SU-DHL-6 (cell line): ENCODE measurements around the gene SLC25A26.

Experiments
- H2AFZ ChIP-seq: fragments of 200-600 bp; sonication (generic); 2 replicates; pipeline ENCODE4 v1.6.1; 2014; ENCODE audit warnings: low read depth, mild to moderate bottlenecking, moderate library complexity, mixed read lengths, antibody characterized with exemption, low read length; ENCODE audit not compliant: severe bottlenecking
- H3F3A ChIP-seq: fragments of 200-600 bp; shearing (Covaris generic); 2 replicates; pipeline ENCODE4 v1.6.0; 2016; ENCODE audit warnings: antibody characterized with exemption, mild to moderate bottlenecking; ENCODE audit not compliant: insufficient read depth
- H3K27ac ChIP-seq: fragments of 200-600 bp; sonication (generic); 2 replicates; pipeline ENCODE4 v1.5.1; 2016; ENCODE audit warnings: low read depth, mild to moderate bottlenecking, low read length, moderate library complexity, mixed read lengths
- H3K27me3 ChIP-seq: fragments of 200-600 bp; sonication (generic), shearing (Covaris generic); 2 replicates; pipeline ENCODE4 v1.6.0; 2014; ENCODE audit warnings: mild to moderate bottlenecking, low read length
- H3K36me3 ChIP-seq: fragments of 200-600 bp; sonication (generic); 2 replicates; pipeline ENCODE4 v1.6.1; 2014; ENCODE audit warnings: mild to moderate bottlenecking, low read length, mixed read lengths
- H3K4me2 ChIP-seq: fragments of 300-600, 200-600 bp; shearing (Covaris generic), sonication (generic); 2 replicates; pipeline ENCODE4 v1.6.0; 2014; ENCODE audit warnings: low read length, low read depth, mild to moderate bottlenecking; ENCODE audit not compliant: poor library complexity, severe bottlenecking
- H3K4me3 ChIP-seq: fragments of 200-600 bp; sonication (generic); 2 replicates; pipeline ENCODE4 v1.5.1; 2014; ENCODE audit warnings: antibody characterized with exemption, low read length, mild to moderate bottlenecking, mixed read lengths; ENCODE audit not compliant: insufficient read depth, poor library complexity, severe bottlenecking
- H3K79me2 ChIP-seq: fragments of 200-600 bp; sonication (generic); 2 replicates; pipeline ENCODE4 v1.6.1; 2014; ENCODE audit warnings: mild to moderate bottlenecking, low read length, moderate library complexity; ENCODE audit not compliant: insufficient read depth
- H3K9ac ChIP-seq: fragments of 200-600 bp; sonication (generic); 2 replicates; pipeline ENCODE4 v1.7.0; 2014; ENCODE audit warnings: mild to moderate bottlenecking, low read length
- H3K9me2 ChIP-seq: fragments of 200-600 bp; sonication (generic); replicated peaks from 2 replicates; pipeline ENCODE4 v1.6.1; 2014; ENCODE audit warnings: low read length; ENCODE audit not compliant: insufficient read depth
- H3K9me3 ChIP-seq: fragments of 200-600 bp; sonication (generic); 2 replicates; pipeline ENCODE4 v1.6.1; 2014; ENCODE audit warnings: low read length, mixed read lengths; ENCODE audit not compliant: insufficient read depth
- H4K20me1 ChIP-seq: fragments of 200-600 bp; sonication (generic); 2 replicates; pipeline ENCODE4 v1.6.1; 2014; ENCODE audit warnings: low read depth, mild to moderate bottlenecking, antibody characterized with exemption, low read length, moderate library complexity, mixed read lengths
- EZH2phosphoT487 ChIP-seq: fragments of 200-600 bp; sonication (generic), shearing (Covaris generic); conservative IDR thresholded peaks from 2 replicates; pipeline ENCODE4 v1.6.1; 2018; ENCODE audit warnings: mild to moderate bottlenecking, antibody characterized with exemption, low read length, moderate library complexity, mixed read lengths
- TF ChIP-seq, protein P1 (sequence below): fragments of 200-600 bp; sonication (generic); IDR thresholded peaks from one replicate; pipeline ENCODE4 v1.5.1; 2017; ENCODE audit warnings: antibody characterized with exemption, mild to moderate bottlenecking, low read length, moderate library complexity; ENCODE audit not compliant: insufficient read depth, poor library complexity, severe bottlenecking

The SLC25A26 gene

DNA sequence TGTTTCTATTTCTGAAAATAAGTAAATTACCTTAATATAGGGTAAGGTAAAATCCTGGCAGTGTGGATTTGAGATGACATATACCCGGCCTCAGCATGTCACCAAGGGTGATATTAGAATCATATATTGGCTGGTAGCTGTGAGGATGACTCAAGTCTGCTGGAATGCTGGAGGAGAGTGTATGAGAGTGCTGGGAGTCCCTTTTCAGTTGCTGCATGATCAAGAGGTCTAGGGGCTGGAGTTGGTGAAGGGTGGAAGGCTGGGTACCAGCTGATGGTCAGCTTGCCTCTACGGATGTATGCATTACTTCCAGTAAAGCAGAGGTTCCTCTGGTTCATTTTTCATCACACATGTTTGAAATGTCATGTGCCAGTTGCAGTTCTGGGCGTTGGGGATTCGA, 40.6 kb downstream of the SLC25A26 start:
- H3K9ac ChIP-seq, result no peak overlapping the region
- no peaks in the 10 kb centered on the region; the same call in 1 of the 2 replicates for H3F3A ChIP-seq
- TF ChIP-seq, protein P1, sequence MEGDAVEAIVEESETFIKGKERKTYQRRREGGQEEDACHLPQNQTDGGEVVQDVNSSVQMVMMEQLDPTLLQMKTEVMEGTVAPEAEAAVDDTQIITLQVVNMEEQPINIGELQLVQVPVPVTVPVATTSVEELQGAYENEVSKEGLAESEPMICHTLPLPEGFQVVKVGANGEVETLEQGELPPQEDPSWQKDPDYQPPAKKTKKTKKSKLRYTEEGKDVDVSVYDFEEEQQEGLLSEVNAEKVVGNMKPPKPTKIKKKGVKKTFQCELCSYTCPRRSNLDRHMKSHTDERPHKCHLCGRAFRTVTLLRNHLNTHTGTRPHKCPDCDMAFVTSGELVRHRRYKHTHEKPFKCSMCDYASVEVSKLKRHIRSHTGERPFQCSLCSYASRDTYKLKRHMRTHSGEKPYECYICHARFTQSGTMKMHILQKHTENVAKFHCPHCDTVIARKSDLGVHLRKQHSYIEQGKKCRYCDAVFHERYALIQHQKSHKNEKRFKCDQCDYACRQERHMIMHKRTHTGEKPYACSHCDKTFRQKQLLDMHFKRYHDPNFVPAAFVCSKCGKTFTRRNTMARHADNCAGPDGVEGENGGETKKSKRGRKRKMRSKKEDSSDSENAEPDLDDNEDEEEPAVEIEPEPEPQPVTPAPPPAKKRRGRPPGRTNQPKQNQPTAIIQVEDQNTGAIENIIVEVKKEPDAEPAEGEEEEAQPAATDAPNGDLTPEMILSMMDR, result no peak
- TF ChIP-seq EZH2phosphoT487, result no peak
- no peaks in the 10 kb centered on the region for H3K9me2 ChIP-seq
- no peaks in the 10 kb centered on the region for H4K20me1 ChIP-seq
- no peaks in the 10 kb centered on the region for H3K27me3 ChIP-seq
- no peak overlapping the region for H3K4me2 ChIP-seq
- H3K4me3 ChIP-seq, result no peak overlapping the region
- no peaks in the 10 kb centered on the region for H3K9me3 ChIP-seq
- no peak overlapping the region for H3K27ac ChIP-seq
- no peak overlapping the region for H2AFZ ChIP-seq
- H3K36me3 ChIP-seq, result no peaks in the 10 kb centered on the region
- no peaks in the 10 kb centered on the region for H3K79me2 ChIP-seq

DNA sequence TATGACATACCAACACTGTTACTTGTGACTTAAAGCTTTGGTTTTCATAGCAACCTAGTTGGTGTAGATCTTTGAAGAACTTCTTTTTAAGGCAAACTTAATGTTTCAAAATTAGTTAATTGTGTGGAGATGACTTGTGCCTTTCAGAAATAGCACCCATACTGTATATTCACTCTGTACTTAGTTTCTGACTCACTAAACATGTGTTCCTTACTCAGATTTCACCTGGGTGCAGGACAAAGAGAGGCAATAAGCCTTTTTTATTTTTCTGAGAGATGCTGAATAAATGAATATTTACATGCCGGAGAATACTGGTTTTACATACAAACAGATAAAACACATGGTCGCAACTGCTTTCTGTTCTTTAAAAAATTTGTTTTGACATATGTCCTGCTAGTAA, 44.8 kb downstream of the SLC25A26 start:
- Histone ChIP-seq H3K4me2 (no peak overlapping the region), H3K9me2 (no peaks in the 10 kb centered on the region), H3K79me2 (no peaks in the 10 kb centered on the region), H3K36me3 (no peaks in the 10 kb centered on the region), H3K9ac (no peak overlapping the region), H3K4me3 (no peak overlapping the region), H3F3A (no peaks in the 10 kb centered on the region; the same call in 1 of the 2 replicates), H3K27ac (no peak overlapping the region), H4K20me1 (no peaks in the 10 kb centered on the region), H3K9me3 (no peaks in the 10 kb centered on the region), H3K27me3 (no peaks in the 10 kb centered on the region), H2AFZ (no peak overlapping the region)
- no peak for TF ChIP-seq EZH2phosphoT487
- TF ChIP-seq, protein P1, result no peak

GRCh38 chr3:66266551-66266950, 45.8 kb downstream of the SLC25A26 start:
- Histone ChIP-seq H3K36me3 (no peaks in the 10 kb centered on the region), H3K4me2 (no peak overlapping the region), H2AFZ (no peak overlapping the region), H3K79me2 (no peaks in the 10 kb centered on the region), H3K9me3 (no peaks in the 10 kb centered on the region), H3K9ac (no peak overlapping the region), H3F3A (no peaks in the 10 kb centered on the region; the same call in 1 of the 2 replicates), H3K27me3 (no peaks in the 10 kb centered on the region), H3K27ac (no peak overlapping the region), H3K9me2 (no peaks in the 10 kb centered on the region), H3K4me3 (no peak overlapping the region), H4K20me1 (no peaks in the 10 kb centered on the region)
- TF ChIP-seq, protein P1, result no peak
- TF ChIP-seq EZH2phosphoT487, result no peak
